Endometrium (tissue), 2 donors: ENCODE data around the gene TPBGL.

ENCODE experiments used
- FAIRE-seq: peaks from 2 replicates; lab custom pipeline; 2012; peaks lifted over from hg19 to GRCh38; lab: Jason Lieb, UNC
- donor health status: control.
- donor health status: control.

The TPBGL gene

DNA sequence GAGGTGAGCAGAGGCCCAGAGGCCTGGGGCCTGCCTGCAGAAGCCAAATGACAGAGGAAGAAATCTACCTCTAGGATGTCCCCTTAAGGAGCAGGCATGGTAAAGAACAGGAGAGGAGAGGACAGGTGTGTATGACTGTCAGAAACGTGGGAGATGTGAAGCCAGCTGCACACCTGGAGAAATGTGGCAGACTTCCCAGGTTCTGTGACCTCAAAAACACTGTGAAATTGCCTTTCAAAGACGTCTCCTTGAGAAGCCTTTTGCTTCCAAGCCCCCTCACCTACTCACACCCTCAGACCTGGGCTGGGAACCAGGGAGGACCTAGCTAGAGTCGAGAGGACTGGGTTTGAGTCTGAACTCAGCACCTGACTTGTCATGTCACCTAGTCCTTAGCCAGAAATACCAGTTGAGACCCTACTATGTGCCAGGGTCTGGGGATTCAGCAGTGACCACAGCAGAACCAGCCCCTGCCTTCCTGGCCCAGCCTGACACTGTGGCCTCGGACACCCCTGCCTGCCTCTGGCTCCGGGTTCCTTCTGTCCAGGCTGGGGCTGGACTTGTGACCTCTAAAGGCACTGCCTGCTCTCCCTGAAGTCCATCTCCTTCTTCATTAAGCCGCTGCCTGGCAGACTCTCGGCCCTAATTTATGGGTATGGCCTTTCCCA lies 5.6 kb downstream of the TPBGL start:
- no peak for FAIRE-seq

DNA sequence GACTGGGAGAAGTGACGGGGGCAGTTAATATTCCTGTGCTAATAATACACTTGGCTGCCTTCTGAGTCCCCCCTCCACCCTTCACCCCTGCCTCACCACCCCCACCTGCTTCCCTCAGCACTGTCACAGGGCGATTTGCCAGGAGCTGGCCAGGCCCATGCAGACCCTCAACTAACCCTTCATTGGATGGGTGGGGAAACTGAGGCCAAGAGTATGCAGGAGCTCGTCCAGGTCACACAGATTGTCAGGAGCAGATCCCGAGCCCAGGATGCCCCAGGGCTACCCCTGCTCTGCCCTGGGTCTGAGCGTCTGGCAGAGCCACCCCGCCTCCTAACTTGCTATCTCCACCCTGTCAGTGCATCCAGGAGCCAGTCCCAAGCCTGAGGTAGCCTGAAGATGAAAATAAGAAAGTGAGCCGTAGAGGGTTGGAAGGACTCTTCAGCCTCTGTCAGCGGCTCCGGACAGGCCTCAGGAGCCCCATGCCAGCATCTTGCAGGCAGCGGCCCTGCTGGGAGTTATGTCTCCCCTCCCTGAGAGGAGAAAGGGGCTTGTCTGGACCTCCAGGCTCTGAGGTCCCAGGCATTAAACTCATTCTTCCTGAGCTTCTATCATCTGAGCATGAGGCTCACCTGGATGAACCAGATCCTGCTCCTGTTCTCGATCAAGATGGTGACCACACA lies 6.2 kb downstream of the TPBGL start:
- FAIRE-seq = no peak

DNA sequence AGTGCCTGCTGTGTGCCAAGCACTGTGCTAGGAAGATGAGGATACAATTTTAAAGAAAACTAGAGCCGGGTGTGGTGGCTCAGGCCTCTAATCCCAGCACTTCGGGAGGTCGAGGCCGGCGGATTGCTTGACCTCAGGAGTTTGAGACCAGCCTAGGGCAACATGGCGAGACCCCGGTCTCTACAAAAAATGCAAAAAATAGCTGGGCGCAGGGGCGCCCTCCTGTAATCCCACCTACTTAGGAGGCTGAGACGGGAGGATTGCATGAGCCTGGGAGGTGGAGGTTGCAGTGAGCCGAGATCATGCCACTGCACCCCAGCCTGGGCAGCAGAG lies 8.3 kb downstream of the TPBGL start:
- no peak for FAIRE-seq

DNA sequence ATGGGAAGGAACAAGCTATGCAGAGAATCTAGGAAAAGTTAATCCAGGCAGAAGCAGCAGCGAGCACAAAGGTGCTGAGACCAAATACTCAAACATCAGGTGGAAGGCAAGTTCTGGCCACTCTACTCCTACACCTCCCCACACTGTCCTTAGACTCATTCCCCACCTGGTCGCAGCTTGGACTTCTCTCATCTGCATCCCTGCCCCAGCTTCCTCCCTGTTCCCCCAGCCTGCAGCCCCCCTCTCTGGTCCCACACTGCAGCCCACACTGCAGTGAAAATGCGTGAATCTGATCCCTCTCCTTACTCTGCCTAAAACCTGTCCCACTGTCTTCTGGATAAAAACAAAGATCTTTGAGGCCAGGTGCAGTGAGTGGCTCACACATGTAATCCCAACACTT lies 9.1 kb downstream of the TPBGL start:
- no peak for FAIRE-seq

DNA sequence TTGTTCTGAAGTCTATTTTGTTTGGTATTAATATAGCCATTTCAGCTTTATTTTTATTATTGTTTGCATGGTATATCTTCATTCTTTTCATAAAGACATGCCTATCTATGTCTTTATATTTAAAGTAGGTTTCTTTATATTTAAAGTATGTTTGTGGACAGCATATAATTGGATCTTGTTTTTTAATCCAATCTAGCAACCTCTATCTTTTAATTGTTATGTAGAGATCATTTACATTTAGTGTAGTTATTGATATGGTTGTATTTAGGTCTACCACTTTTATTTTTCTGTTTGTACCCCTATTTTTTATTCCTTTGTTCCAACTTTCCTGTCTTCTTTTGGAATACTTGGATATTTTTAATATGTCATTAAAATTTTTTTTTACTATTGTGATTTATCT lies 13.8 kb downstream of the TPBGL start:
- no peak for FAIRE-seq

DNA sequence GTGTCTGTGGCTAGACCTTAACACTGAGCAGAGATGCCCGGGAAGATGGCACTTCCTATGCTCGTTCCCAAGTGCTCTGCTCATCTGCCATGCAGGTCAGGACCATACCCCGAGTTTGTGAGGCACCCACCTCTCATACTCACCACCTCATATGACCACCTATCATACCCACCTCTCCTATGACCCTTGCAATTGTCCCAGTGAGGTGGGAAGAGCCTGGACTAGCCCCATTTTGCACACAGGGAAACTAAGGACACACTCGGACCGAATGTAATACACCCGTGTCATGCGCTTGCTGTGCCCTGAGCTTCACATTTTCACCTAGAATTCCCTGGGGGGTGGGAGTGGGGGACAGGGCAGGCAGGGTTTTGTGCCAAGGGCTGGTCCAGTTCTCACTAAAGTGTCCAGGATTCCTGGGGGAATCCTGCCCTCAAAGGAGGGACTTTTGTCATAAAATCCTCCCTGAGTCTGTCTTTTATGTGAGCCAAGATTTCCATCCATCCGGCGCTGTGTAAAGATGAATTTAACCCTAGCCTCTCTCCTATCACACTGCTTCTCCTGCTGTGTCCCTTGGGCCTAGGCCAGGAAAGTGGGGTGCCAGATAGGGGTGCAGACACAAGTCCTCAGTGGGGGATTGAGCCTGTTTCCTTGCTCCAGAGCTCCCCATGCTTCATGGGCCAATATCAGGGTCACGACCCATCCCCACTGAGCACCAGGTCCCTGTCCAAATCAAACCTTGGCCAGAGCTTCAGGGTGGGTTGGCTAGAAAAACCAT lies 20.0 kb downstream of the TPBGL start:
- FAIRE-seq = no peak

DNA sequence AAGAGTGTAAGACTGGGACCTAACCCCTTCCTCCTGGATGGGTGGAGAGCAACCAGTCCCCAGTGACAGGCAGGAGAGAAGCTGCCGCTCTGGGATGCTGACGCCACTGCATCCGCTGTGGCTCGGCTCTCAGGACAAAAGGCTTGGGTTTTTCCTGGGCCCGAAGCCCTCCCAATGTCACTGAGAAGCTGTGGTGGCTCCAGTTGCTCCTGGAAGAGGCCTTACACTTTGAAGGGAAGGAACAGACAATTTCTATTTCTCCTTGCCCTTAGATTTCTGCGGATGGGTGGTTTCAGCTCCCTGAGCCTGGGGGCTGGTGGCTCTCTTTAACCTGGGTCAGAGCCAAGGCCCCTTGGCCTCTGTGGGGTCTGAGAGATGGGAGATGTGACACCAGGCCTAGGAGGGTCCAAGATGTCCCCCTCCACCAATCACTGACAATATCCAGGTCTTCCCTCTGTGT lies 21.4 kb downstream of the TPBGL start:
- no peak for FAIRE-seq

DNA sequence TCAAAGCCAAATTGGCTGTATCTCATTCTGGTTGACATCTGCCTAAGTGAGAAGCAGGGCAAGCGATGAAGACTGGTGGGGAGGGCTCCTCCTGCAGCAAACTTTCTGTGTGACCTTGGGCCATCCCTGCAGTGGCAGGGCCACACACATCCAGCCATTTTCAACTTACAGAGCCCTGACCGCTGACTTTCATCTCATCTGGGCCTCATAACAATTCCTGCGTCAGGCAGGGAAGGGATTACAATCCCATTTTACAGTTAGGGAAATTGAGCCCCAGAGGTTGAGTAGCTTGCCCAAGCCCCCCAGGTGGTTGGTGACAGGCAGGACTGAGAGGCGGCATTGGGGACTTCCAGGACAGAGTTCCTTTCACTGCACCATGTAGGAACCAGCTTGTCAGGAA lies 21.9 kb downstream of the TPBGL start:
- no peak for FAIRE-seq

DNA sequence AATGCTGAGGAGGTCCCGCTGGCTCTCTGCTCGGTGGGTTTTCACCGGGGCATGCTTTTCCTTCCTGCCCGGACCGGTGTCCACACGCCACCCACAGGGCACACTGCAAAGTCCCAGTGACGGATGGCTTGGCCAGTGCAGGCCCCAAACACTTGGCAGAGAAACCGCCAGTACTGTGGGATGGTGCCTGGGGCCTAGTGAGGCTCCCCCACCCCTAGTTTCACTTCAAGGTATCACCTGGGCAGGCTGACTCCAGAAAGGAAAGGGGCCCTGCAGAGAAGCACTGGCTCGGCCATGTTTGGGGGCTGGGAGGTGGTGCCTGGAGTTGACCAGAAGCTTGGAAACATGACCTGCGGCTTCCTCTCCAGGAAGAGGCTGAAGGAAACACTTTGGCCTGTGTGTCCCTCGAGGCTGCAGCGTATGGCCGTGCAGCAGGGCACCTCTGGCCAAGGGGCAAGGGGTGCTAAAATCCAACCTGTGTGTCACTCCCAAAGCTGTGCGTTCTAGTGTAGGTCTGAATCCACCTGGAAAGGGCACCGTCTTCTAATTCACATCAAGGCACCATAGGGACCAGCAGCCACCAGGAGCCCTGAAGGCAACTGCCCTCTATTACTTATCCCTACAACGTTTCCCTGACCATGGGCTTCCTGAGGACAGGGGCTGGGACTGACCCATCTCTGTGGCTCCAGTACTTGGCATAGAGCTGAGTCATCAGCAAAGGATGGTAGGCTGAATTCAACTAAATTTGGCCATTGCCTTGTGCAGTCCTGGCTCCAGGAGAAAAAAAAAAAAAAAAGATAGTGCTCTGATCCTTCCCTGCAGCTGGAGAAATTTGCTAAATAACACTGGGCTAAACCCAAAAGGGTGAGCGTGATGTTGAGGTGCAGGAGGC lies 22.6 kb downstream of the TPBGL start:
- FAIRE-seq = no peak

DNA sequence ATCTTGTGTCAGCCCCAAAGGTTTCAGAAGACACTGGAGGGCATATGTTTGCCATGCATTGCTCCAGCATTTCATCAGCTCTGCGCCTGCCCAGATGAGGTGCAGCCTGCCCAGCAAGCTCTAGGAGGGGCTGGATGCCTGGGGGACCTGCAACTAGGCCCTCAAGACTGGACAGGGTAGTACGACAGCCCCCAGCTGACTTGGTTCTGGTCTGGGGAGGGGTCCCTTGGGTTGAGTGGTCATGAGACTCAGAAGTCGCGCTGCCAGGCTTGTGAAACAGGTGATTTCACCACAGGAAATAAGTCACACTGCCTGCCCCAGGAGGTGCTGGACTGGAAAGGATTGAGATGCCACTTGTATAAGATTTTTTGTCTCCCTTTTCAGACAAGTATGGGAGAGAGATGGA lies 23.4 kb downstream of the TPBGL start:
- FAIRE-seq = no peak

DNA sequence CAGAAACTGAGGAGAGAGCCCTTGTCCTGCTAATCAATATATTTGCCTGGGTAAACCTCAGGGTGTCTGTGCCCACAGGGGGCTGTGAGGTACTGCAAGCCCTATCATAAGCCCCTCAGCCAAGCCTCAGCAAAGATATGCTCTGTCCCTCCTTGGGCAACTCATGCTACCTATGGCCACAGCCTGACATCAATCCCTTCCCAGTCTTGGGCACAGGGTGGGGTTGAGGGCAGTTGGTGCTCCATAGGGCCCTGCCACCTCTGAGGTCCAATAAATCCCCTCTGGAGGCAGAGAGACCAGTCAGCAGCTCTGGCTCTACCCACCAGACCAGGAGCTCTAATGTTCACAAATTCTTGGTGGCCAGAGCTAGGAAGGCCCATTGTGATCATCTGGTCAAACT lies 23.8 kb downstream of the TPBGL start:
- FAIRE-seq = no peak

DNA sequence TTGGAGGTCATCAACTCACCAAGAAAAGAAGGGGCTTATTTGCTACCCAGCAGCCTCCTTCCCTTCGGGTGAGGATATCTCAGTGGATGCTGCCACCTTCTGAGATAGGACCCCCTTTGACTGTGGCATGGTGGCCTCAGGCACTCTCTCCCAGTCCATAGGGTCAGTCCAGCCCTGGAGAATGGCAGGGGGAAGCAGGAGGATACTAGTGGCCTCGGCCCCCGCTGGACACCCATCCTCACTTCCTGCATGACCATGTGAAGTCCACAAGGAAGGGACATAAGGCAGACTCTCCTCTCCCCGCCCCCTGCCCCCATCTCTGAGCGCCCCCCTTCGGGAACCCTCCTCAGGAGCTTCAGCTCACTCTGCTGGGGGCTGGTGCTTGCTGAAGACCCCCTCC lies 24.4 kb downstream of the TPBGL start:
- no peak for FAIRE-seq

DNA sequence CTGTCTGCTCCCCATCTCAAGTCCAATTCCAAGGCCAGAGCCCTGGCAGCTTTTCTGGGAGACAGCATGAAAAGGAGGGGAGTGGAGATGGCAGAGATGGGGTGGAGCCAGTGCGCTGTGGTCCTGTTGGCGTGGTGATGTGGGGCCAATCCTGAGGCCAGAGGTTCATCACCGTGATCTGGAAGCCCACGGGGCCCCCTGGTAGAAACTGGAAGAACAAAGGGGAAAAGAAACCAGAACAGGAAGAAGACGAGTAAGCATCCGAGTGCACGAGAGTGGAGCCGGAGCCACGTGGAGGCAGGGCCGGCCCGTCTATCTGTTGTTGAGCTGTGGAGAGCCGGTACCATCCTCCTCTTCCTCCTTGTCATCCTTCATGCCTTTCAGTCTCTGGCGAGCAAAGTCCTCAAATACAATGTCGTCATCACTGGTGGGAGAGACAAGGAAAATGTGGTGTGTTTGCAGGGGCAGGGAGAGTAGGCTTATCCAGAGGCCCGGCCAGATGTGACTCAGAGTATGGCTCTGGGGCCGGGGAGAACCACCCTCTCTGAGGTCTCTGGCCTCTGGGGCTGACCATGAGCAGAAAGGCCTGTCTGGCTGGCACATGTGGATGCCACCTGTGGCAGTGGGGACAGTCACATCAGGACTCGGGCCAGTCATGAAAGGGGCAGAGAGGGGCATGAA lies 25.4 kb downstream of the TPBGL start:
- FAIRE-seq = no peak

DNA sequence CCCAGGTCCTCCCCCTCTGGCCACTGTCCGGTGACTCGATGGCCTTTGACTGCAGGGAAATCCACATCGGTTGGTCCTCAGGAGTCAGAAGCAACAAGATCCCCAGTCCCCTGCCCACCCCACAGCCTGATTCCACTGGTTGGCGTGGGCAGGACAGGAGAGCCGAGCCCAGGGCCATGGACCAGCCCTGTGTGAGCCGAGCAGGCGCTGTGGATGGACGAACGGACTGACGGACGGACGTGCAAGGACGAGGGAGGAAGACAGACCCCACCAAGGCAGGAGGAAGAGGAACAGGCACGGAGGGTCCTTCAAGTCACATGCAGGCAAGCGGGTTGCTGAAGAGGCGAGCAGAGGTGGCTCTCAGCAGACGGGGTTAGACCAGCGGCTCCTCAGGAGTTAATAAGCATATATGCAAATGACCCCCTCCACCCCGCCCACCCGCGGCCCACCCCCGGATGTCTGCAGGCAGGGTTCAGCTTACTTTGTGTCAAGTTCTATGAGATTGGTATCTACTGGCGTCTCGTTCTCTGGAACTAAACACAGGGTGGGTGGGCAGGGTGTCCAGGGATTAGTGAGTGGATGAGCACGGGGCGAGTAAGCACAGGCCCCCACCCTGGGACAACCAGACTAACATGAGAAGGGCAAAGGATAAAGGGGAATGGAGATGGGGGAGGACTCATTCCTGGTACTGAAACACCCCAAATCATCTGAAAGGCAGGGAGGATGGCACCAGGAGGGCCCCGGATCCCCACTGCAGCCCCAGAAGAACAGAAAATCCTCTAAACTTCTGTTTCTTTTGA lies 26.8 kb downstream of the TPBGL start:
- FAIRE-seq = no peak

DNA sequence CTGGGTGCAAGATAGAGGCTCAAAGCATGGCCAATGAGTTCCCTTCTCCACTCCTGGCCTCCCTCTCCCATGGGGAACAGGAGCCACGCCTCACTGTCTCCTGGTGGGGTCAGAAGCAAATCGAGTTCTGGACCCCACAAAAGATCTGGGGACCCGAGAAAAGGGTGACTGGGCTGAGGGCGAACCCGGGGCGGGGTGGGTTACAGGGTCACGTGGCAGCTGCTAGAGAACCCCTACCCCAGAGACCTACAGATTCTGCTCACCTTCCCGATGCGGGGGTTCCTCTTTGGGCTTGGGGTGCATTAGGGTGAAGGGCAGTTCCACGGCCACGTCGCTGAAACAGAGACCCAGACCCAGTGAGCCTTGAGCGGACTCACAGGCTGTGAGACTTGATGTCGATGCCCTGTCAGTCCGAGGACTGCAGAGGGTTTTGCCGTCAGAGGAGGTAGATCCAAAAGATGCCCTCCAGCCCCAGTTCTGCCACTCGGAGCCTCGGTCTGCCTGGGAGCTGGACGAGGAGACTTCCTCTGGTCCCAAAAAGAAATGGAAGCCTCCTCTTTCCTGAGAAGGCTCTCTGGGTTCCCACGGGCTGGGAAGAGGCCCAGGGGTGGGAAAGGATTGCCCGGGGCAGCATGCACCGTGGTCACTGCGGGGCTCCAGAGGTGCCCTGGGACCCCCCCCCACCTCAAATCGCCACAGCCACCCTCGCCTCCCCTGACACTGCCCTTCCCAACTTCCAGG lies 28.2 kb downstream of the TPBGL start:
- FAIRE-seq = no peak

DNA sequence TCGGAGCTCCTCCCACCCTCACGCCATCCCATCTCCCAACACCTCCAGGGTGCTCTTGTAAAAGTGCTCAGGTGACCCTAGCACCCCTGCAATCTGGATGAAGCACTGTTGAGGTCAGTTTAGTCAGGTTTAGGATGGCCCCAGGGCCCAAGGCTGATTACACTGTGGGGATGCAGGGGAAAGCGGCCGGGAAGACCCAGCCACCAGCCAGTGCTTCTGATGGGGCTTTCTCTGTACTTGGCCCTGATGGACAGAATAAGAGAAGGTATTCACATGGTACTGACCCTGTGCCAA lies 28.7 kb downstream of the TPBGL start:
- FAIRE-seq = no peak

DNA sequence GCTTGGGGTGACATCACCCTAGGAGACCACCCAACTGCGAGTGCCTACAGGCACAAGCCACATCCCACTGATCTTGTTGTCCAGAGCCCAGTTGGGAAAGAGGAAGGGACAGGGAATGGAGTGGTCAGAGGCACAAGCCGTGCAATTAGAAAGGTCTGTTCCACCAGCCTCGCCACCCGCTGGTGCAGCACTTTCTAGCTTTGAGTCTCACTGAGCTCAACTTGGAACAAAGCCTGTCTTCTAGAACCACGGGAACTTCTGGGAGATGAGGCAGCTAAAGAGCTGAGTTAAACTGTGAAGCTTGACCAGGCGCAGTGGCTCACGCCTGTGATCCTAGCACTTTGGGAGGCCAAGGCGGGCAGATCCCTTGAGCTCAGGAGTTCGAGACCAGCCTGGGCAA lies 29.3 kb downstream of the TPBGL start:
- no peak for FAIRE-seq

DNA sequence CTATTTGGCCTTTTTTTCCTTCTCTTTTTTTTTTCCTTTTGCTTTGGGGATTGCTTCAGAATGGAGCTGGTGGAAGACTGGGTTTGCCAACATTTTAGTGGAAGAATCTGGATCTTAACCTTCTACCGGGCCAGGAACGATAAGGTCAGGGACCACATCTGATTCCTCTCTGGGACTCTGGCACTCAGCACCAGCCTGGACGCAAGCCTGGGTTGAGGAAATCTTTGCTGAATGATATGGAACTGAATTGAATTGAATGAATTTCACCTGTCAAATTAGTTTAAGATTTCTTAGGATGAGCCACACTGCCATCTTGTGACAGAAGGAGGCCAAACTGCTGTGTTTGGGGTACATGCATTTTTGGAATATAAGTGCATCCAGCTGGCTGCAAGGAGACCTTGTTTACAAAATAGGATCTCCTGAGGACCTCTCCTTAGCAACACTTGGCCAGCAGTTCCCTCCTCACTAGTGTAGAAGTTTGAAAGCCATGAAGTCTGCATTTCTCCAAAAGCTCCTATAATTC lies 30.4 kb downstream of the TPBGL start:
- no peak for FAIRE-seq

DNA sequence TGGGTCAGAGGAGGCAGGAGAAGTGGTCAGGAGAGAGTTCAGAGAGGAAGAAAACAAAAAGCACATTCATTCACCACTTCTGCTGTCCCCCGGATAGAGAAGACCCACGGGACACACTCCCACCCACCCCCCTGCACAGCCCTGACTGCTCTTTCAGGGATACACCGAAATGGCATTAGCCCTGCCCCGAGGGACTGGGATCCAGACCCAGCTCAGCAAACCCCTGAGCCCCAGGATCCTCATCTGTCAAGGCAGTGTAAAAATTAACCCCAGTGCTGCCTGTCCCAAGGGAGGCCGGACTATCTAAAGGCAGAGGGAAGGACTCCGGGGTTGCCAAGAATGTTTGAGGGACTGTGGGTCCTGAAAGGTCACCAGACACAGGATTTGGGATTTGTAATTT lies 31.2 kb downstream of the TPBGL start:
- FAIRE-seq = no peak

DNA sequence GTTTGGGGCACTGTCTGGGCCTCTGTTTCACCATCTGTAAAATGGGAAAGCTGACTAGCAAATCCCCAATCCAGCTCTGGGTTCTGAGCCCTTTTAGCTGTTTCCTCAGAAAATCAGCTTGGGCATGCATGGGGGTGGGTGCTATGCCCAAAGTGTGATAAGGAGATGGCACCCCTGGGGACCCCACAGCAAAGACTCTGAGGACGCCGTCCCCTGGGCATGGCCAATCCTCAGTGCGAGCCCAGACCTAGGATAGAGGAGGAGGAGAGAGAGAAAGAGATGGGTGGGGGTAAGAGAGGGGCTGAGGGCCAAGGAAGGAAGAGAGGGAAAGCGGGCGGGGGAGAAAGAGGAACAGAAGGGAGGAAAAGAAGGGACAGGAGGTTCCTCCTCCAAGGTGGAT lies 31.8 kb downstream of the TPBGL start:
- FAIRE-seq = no peak
